T1000 (cell line): ENCODE data around the gene SRGAP2B.
"Not testable (repeated sequence)": the region's sequence is repeated elsewhere in the genome, so short reads cannot be mapped to it uniquely, and the experiment has no call there.

ENCODE experiments used
- DNase-seq: peaks from one replicate; lab custom pipeline; 2025; ENCODE audit warnings: mixed read lengths; lab: John Stamatoyannopoulos, UW

SRGAP2B gene

GRCh38 chr1:144998134-144998980 lies 96.8 kb downstream of the SRGAP2B start:
- DNase-seq = not testable (repeated sequence)

- DNase-seq = not testable (repeated sequence)
Observed at GRCh38 chr1:144995833-144996410, 99.2 kb downstream of the SRGAP2B start.

- not testable (repeated sequence) for DNase-seq
Observed at GRCh38 chr1:144992915-144993314, 102.2 kb downstream of the SRGAP2B start.

- not testable (repeated sequence) for DNase-seq
Observed at GRCh38 chr1:144990611-144991010, 104.5 kb downstream of the SRGAP2B start.

- not testable (repeated sequence) for DNase-seq
Observed at GRCh38 chr1:144987131-144987530, 108.0 kb downstream of the SRGAP2B start.

GRCh38 chr1:144986171-144986860 lies 108.8 kb downstream of the SRGAP2B start:
- not testable (repeated sequence) for DNase-seq

- not testable (repeated sequence) for DNase-seq
Observed at GRCh38 chr1:144985550-144986170, 109.5 kb downstream of the SRGAP2B start.

- DNase-seq = not testable (repeated sequence)
Observed at GRCh38 chr1:144982802-144983525, 112.2 kb downstream of the SRGAP2B start.

GRCh38 chr1:144981157-144981556 lies 114.0 kb downstream of the SRGAP2B start:
- DNase-seq = not testable (repeated sequence)

GRCh38 chr1:144979960-144980595 lies 115.0 kb downstream of the SRGAP2B start:
- not testable (repeated sequence) for DNase-seq

GRCh38 chr1:144977856-144978255 lies 117.3 kb downstream of the SRGAP2B start:
- not testable (repeated sequence) for DNase-seq

GRCh38 chr1:144971936-144972335 lies 123.2 kb downstream of the SRGAP2B start:
- DNase-seq = not testable (repeated sequence)

- DNase-seq = not testable (repeated sequence)
Observed at GRCh38 chr1:144966488-144966887, 128.6 kb downstream of the SRGAP2B start.

GRCh38 chr1:144964765-144965164 lies 130.4 kb downstream of the SRGAP2B start:
- DNase-seq = not testable (repeated sequence)

GRCh38 chr1:144964186-144964585 lies 130.9 kb downstream of the SRGAP2B start:
- DNase-seq = not testable (repeated sequence)

- not testable (repeated sequence) for DNase-seq
Observed at GRCh38 chr1:144963571-144963970, 131.6 kb downstream of the SRGAP2B start.

- DNase-seq = not testable (repeated sequence)
Observed at GRCh38 chr1:144961604-144962583, 133.2 kb downstream of the SRGAP2B start.

GRCh38 chr1:144960929-144961488 lies 134.1 kb downstream of the SRGAP2B start:
- not testable (repeated sequence) for DNase-seq

- DNase-seq = not testable (repeated sequence)
Observed at GRCh38 chr1:144948390-144948789, 146.7 kb downstream of the SRGAP2B start.
